Activated T-helper 1 cell treated with anti-CD3 and anti-CD28 coated beads, Interleukin-2, amount 50 U/mL, for 16 hours (primary cell): ENCODE measurements around the gene DYNLT2B.
"Not testable (repeated sequence)": the region's sequence is repeated elsewhere in the genome, so short reads cannot be mapped to it uniquely, and the experiment has no call there.

Source experiments
- DNase-seq, 2 donors: peaks; one replicate each; pipeline ENCODE4 v3.0.0-alpha.2; 2020; ENCODE audit warnings: low read depth in 1 of 2, low spot score in 1 of 2

The DYNLT2B gene

GRCh38 chr3:196317687-196318467, at the start of gene DYNLT2B:
DYNLT2B (minus strand) TSS chr3:196318240; CDS start chr3:196318152, 88 bp downstream.
- DNase-seq, result peak; percentile 68 to 78

- no peak for DNase-seq
These were observed 47.7 kb upstream of the DYNLT2B start for GRCh38 chr3:196365736-196366135.

GRCh38 chr3:196360586-196360985, 42.5 kb upstream of the DYNLT2B start:
- no peak for DNase-seq

- DNase-seq, result not testable (repeated sequence)
These were observed 40.5 kb upstream of the DYNLT2B start for GRCh38 chr3:196358540-196358939.

GRCh38 chr3:196357905-196358304, 39.9 kb upstream of the DYNLT2B start:
- DNase-seq, result no peak

GRCh38 chr3:196356556-196356955, 38.5 kb upstream of the DYNLT2B start:
- DNase-seq, result no peak

- no peak for DNase-seq
These were observed 37.6 kb upstream of the DYNLT2B start for GRCh38 chr3:196355668-196356067.

- no peak for DNase-seq
These were observed 36.1 kb upstream of the DYNLT2B start for GRCh38 chr3:196354132-196354531.

- no peak for DNase-seq
These were observed 33.5 kb upstream of the DYNLT2B start for GRCh38 chr3:196351541-196351940.

- DNase-seq, result no peak
These were observed 32.0 kb upstream of the DYNLT2B start for GRCh38 chr3:196350067-196350466.

GRCh38 chr3:196348698-196349097, 30.7 kb upstream of the DYNLT2B start:
- no peak for DNase-seq

GRCh38 chr3:196344663-196345062, 26.6 kb upstream of the DYNLT2B start:
- no peak for DNase-seq

- DNase-seq, result not testable (repeated sequence)
These were observed 25.9 kb upstream of the DYNLT2B start for GRCh38 chr3:196343917-196344316.

- no peak for DNase-seq
These were observed 23.1 kb upstream of the DYNLT2B start for GRCh38 chr3:196341137-196341536.

- DNase-seq, result no peak
These were observed 22.4 kb upstream of the DYNLT2B start for GRCh38 chr3:196340466-196340865.

- DNase-seq, result no peak
These were observed 21.6 kb upstream of the DYNLT2B start for GRCh38 chr3:196339493-196340254.

- DNase-seq, result no peak
These were observed 21.0 kb upstream of the DYNLT2B start for GRCh38 chr3:196339044-196339443.

- no peak for DNase-seq
These were observed 18.5 kb upstream of the DYNLT2B start for GRCh38 chr3:196336319-196337145.

GRCh38 chr3:196335503-196335948, 17.5 kb upstream of the DYNLT2B start:
- DNase-seq, result no peak

GRCh38 chr3:196334982-196335381, 16.9 kb upstream of the DYNLT2B start:
- no peak for DNase-seq

- DNase-seq, result no peak
These were observed 14.1 kb upstream of the DYNLT2B start for GRCh38 chr3:196332168-196332567.
